ENCODE data around the gene CLEC12A. TPM values are rescaled to one million over a fixed set of nuclear protein-coding genes. Genes with fewer than 3 reads are reported as not detected.
"Not testable (repeated sequence)": the region's sequence is repeated elsewhere in the genome, so short reads cannot be mapped to it uniquely, and the experiment has no call there.

The CLEC12A gene
- total RNA-seq, 4 donors from 2014 or later, result 0.75 to 6.5 (median 1.7) TPM

GRCh38 chr12:10018386-10018785 lies 47.2 kb downstream of the CLEC12A start:
- DNase-seq (ENCODE audit: low spot score), result no peak
- no peak for ATAC-seq (ENCODE audit: low FRiP score)
- TF ChIP-seq CTCF (IDR thresholded peaks at IDR 0.05), result no peak

DNA sequence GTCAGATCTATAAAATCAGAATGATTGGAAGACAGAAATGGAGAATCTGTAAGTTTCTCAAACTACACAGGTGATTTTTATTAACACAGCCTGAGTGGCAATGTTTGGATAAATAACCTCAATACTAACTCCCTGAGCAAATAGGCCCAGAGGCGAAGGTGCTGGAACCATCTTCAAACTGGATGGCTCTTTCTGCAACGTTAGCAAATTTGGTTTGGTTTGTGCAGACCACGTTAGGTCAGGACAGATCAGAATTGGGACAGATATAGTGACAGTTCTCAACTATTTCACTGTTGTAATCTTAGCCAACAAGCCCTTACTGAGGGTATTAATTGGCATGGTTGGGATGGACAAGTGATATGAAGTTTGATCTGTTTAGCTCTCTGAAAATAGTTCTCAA lies 50.1 kb downstream of the CLEC12A start:
- DNase-seq (ENCODE audit: low spot score) (no peak), ATAC-seq (ENCODE audit: low FRiP score) (no peak)
- TF ChIP-seq CTCF (IDR thresholded peaks at IDR 0.05), result no peak

GRCh38 chr12:10025236-10025635 lies 54.0 kb downstream of the CLEC12A start:
- ATAC-seq (ENCODE audit: low FRiP score), result no peak
- no peak for DNase-seq (ENCODE audit: low spot score)
- no peak for TF ChIP-seq CTCF (IDR thresholded peaks at IDR 0.05)

GRCh38 chr12:10026666-10027065 lies 55.5 kb downstream of the CLEC12A start:
- not testable (repeated sequence) for ATAC-seq (ENCODE audit: low FRiP score); DNase-seq (ENCODE audit: low spot score)

DNA sequence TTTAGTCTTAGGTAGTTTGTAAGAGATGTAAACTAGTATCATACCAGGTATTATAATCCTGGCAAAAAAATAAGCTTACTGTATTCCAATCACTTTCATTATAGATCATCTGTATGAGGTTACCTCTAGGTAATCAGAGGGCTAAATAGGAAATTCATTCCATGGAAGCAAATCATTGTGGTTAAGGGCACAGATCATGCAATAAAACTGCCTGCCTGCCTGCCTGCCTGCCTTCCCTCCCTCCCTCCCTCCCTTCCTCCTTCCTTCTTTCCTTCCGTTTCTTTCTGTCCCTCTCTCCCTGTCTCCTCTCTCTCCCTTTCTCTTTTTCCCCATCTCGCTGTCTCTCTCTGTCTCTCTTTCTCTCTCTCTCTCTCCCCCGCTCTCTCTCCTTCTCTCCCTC lies 56.1 kb downstream of the CLEC12A start:
- DNase-seq (ENCODE audit: low spot score), result no peak
- ATAC-seq (ENCODE audit: low FRiP score), result no peak
- TF ChIP-seq CTCF (IDR thresholded peaks at IDR 0.05), result no peak

- no peak for TF ChIP-seq CTCF (IDR thresholded peaks at IDR 0.05)
- ATAC-seq (ENCODE audit: low FRiP score) (no peak), DNase-seq (ENCODE audit: low spot score) (no peak)
Measured at GRCh38 chr12:10027721-10028120, 56.5 kb downstream of the CLEC12A start.

DNA sequence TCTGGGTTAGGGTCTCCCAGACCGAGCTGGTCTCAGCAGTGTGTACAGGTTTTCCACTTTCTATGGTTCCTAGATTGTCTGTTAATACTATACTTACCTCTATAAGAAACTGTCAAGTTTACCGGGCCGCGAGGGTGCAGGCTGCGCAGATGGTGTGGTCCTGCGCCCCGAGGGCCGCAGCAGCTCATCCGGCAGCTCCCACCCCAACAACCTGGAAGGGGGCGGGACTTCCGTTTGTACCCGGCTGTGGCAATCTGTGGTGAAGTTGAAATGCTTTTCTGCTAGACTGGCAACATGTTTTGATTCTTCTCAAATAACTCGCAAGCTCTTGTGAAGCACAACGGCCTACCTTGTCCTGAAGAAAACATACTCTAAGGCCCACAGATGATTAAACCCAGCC lies 59.2 kb downstream of the CLEC12A start, which contains the start of gene CLEC9A:
TSS of gene CLEC9A (plus strand) at position 237 of the 400 bp plus-strand sequence. CDS start 22,006 bp downstream, outside the sequence.
- TF ChIP-seq CTCF (IDR thresholded peaks at IDR 0.05), result no peak
- DNase-seq (ENCODE audit: low spot score), result no peak
- ATAC-seq (ENCODE audit: low FRiP score), result no peak

GRCh38 chr12:10031321-10031720 lies 60.1 kb downstream of the CLEC12A start:
- DNase-seq (ENCODE audit: low spot score) (no peak), ATAC-seq (ENCODE audit: low FRiP score) (no peak)
- no peak for TF ChIP-seq CTCF (IDR thresholded peaks at IDR 0.05)

Data from omental fat pad (tissue), 4 donors.